Heart left ventricle (tissue), 16 donors: ENCODE measurements around the gene HAL. TPM values are rescaled to one million over a fixed set of nuclear protein-coding genes. Genes with fewer than 3 reads are reported as not detected.

Experiments used
- ATAC-seq, 4 donors: fragments of 200-7000 bp; cut with Tn5 transposase; one replicate each; pipeline ENCODE4 v1.9.1; 2020 to 2022; ENCODE audit warnings: moderate library complexity in 4 of 4, mild to moderate bottlenecking in 3 of 4, moderate number of reproducible peaks in 1 of 4
- DNase-seq, 5 donors: peaks; one replicate each; pipeline ENCODE4 v3.0.0-alpha.2; 2020
- H3K27ac ChIP-seq, 12 donors: fragments of 200-600 bp; sonication (generic) in 4 of 12; one replicate each; pipeline versions ENCODE4 v1.5.0 to v1.8.0; 2016 to 2022; ENCODE audit warnings: mild to moderate bottlenecking in 2 of 12
- H3K27me3 ChIP-seq, 9 donors: fragments of 200-600 bp; sonication (generic) in 2 of 9; one replicate each; pipeline versions ENCODE4 v1.5.1 to v1.8.0; 2016 to 2022; ENCODE audit warnings: mild to moderate bottlenecking in 3 of 9
- H3K36me3 ChIP-seq, 9 donors: fragments of 200-600 bp; sonication (generic) in 2 of 9; one replicate each; pipeline versions ENCODE4 v1.5.0 to v1.8.0; 2018 to 2022; ENCODE audit warnings: mild to moderate bottlenecking in 2 of 9
- H3K4me1 ChIP-seq, 12 donors: fragments of 200-600 bp; sonication (generic) in 4 of 12; one replicate each; pipeline versions ENCODE4 v1.5.0 to v1.8.0; 2016 to 2022; ENCODE audit warnings: mild to moderate bottlenecking in 3 of 12
- H3K4me3 ChIP-seq, 12 donors: fragments of 200-600 bp; sonication (generic) in 4 of 12; one replicate each; pipeline versions ENCODE4 v1.5.0 to v1.8.0; 2017 to 2022; ENCODE audit warnings: mild to moderate bottlenecking in 9 of 12, moderate library complexity in 4 of 12
- H3K9me3 ChIP-seq, 12 donors: fragments of 200-600 bp; sonication (generic) in 4 of 12; one replicate each; pipeline versions ENCODE4 v1.5.0 to v1.8.0; 2016 to 2022; ENCODE audit warnings: mild to moderate bottlenecking in 1 of 12
- CTCF ChIP-seq, 12 donors: fragments of 200-600 bp; sonication (generic) in 4 of 12; IDR thresholded peaks; one replicate each; pipeline versions ENCODE4 v1.5.0 to v1.8.0; 2018 to 2022; ENCODE audit warnings: antibody characterized with exemption in 12 of 12, mild to moderate bottlenecking in 5 of 12
- POLR2A ChIP-seq, 2 donors: fragments of 450-650 bp; IDR thresholded peaks; one replicate each; pipeline ENCODE4 v1.6.1; 2017; ENCODE audit warnings: antibody characterized with exemption in 2 of 2, mild to moderate bottlenecking in 2 of 2, moderate library complexity in 2 of 2
- WGBS, 4 donors: extraction: QIAGEN DNeasy Blood & Tissue Kit in 2 of 4; methylation state at CpG; one replicate each; pipeline versions ENCODE4 v1.1.5 to v1.1.7; 2013 to 2018; 5-methylcytosine and 5-hydroxymethylcytosine counted together
- intact Hi-C, 10 donors: fragments of 100-400 bp; cut with DNase I; formaldehyde crosslinking; loops; one replicate each; pipeline versions ENCODE4 v1.11.1 to v1.14.2; 2022
- polyA plus RNA-seq, 2 donors: library from polyadenylated mRNA; stranded (reverse); fragments of 200-250 nt; gene quantifications; one replicate each; pipeline ENCODE4 v1.2.3, GENCODE V29; 2013
- total RNA-seq, 9 donors: library from RNA; depleted of rRNA in 2 of 9; stranded (reverse); fragments of >200 nt in 2 of 9; fragmentation: NEBNext Ultra II Directional in 3 of 9; extraction: Animal tissue kit (Norgen Biotek cat#: 25700) in 3 of 9; gene quantifications; one replicate each; pipeline versions ENCODE4 v1.1.0 to v1.2.4, GENCODE V29; 2016 to 2023
- donor health status: ischemic (EF 13 %, LVEDD 7.1; RV severe dilation, severe dysfunction).
- donor health status: healthy with polysubstance abuse.
- donor health status: DM: no; HTN: yes; CAD: no.
- donor health status: DM: no; HTN: no; CAD: no.
- donor health status: ischemic (EF 25% LVEDD 6.9; RV normal size, moderate dysfunction).
- donor health status: ischemic (EF 25% LVEDD 5.7; RV mildly dilated, moderate dysfunction).
- donor health status: healthy.
- donor health status: DM: yes; HTN: yes; CAD: no.
- donor health status: ischemic (EF 35%, LVEDD 5.7; RV mildly dilated, moderate dysfunction).
- donor health status: nonischemic (EF 11% LVEDD 7.7; RV severe dilation, severe dysfunction).
- donor health status: DM: yes; HTN: yes; CAD: no.
- donor health status: PGD.
- donor health status: ischemic (EF 29% LVEDD 5.4; RV normal size, mild dysfunction).
- donor health status: nonischemic (EF 23%, LVEDD 6.1; RV moderate dilation, normal function).

HAL gene
- total and polyA plus RNA-seq, 11 donors, result 0.04 to 0.79 (median 0.11) TPM; not detected in 5

- H3K36me3 ChIP-seq, result peaks cover 0 to 99% (median 87%) of the 10 kb centered on the region in 9 donors
- no peak for DNase-seq
- H3K4me3 ChIP-seq, result no peak overlapping the region
- H3K4me1 ChIP-seq, result peaks cover 0 to 11% (median 3%) of the 10 kb centered on the region in 12 donors
- WGBS, 4 donors, result 87 to 90% (median 88%) methylated on average over 3 of the region's 3 CpGs
- peak in 2 of 4 donors; percentile 48 to 53 for ATAC-seq
- intact Hi-C loops, result no loop called here
- H3K27ac ChIP-seq, result no peak overlapping the region
- H3K27me3 ChIP-seq, result no peaks in the 10 kb centered on the region
- TF ChIP-seq POLR2A (IDR thresholded peaks at IDR 0.05) (no peak), CTCF (IDR thresholded peaks at IDR 0.05) (no peak)
- H3K9me3 ChIP-seq, result no peaks in the 10 kb centered on the region
These were observed 18.9 kb upstream of the HAL start for GRCh38 chr12:96014943-96015599.

- Histone ChIP-seq H3K4me3 (no peak overlapping the region), H3K27me3 (no peaks in the 10 kb centered on the region), H3K36me3 (peaks cover 0 to 100% (median 89%) of the 10 kb centered on the region in 9 donors), H3K4me1 (no peaks in the 10 kb centered on the region), H3K27ac (no peak overlapping the region), H3K9me3 (no peaks in the 10 kb centered on the region)
- WGBS, 4 donors, result 56 to 68% (median 59%) methylated on average over 1 of the region's 1 CpG
- ATAC-seq (no peak), DNase-seq (no peak)
- TF ChIP-seq CTCF (IDR thresholded peaks at IDR 0.05) (no peak), POLR2A (IDR thresholded peaks at IDR 0.05) (no peak)
- intact Hi-C loops, result no loop called here
These were observed 11.6 kb upstream of the HAL start for GRCh38 chr12:96007729-96008128.

GRCh38 chr12:96006727-96007126, 10.6 kb upstream of the HAL start:
- 94 to 98% (median 96%) methylated on average over 1 of the region's 1 CpG for WGBS, 4 donors
- Histone ChIP-seq H3K9me3 (no peaks in the 10 kb centered on the region), H3K27ac (no peak overlapping the region), H3K4me3 (no peak overlapping the region), H3K27me3 (no peaks in the 10 kb centered on the region), H3K36me3 (peaks cover 0 to 100% (median 89%) of the 10 kb centered on the region in 9 donors), H3K4me1 (no peaks in the 10 kb centered on the region)
- ATAC-seq (no peak), DNase-seq (no peak)
- no peak for TF ChIP-seq POLR2A (IDR thresholded peaks at IDR 0.05)
- TF ChIP-seq CTCF (IDR thresholded peaks at IDR 0.05), result no peak
- intact Hi-C loops, result no loop called here

GRCh38 chr12:96000858-96001257, 4.7 kb upstream of the HAL start:
- no peaks in the 10 kb centered on the region for H3K27me3 ChIP-seq
- no peak for TF ChIP-seq CTCF (IDR thresholded peaks at IDR 0.05)
- TF ChIP-seq POLR2A (IDR thresholded peaks at IDR 0.05), result no peak
- no peak for ATAC-seq

More at GRCh38 chr12:96000858-96001257, 4.7 kb upstream of the HAL start:
- 87 to 90% (median 89%) methylated on average over 5 of the region's 5 CpGs for WGBS, 4 donors
- H3K36me3 ChIP-seq, result peaks cover 0 to 63% (median 51%) of the 10 kb centered on the region in 9 donors
- H3K9me3 ChIP-seq, result no peaks in the 10 kb centered on the region
- H3K4me3 ChIP-seq, result no peak overlapping the region
- no peak for DNase-seq
- no peak overlapping the region for H3K27ac ChIP-seq
- H3K4me1 ChIP-seq, result peaks cover 0 to 4% (median 0%) of the 10 kb centered on the region in 12 donors
- intact Hi-C loops, result loop anchor here in 1 of 10 donors (5.0 kb wide), 1 partner anchor 84 kb away; no protein-coding TSS in a partner anchor
